Thyroid gland (tissue), 4 donors: ENCODE measurements around the gene BBS7. TPM values are rescaled to one million over a fixed set of nuclear protein-coding genes. Genes with fewer than 3 reads are reported as not detected.

Experiments
- DNase-seq, 2 donors: peaks; one replicate each; pipeline ENCODE4 v3.0.0-alpha.2; 2019
- H3K27ac ChIP-seq, 3 donors: fragments of 200-600 bp; sonication (generic); 1 replicate in 2 of 3; 2 replicates in 1 of 3; pipeline ENCODE4 v1.5.1; 2016 to 2019; ENCODE audit warnings: mild to moderate bottlenecking in 1 of 3, moderate library complexity in 1 of 3
- H3K27me3 ChIP-seq: fragments of 200-600 bp; sonication (generic); one replicate; pipeline ENCODE4 v1.5.1; 2019
- H3K36me3 ChIP-seq, 2 donors: fragments of 200-600 bp; sonication (generic); one replicate each; pipeline ENCODE4 v1.5.1; 2016 to 2019
- H3K4me1 ChIP-seq, 2 donors: fragments of 200-600 bp; sonication (generic); one replicate each; pipeline ENCODE4 v1.5.1; 2017 to 2019
- H3K4me3 ChIP-seq, 3 donors: fragments of 200-600 bp; sonication (generic); replicated peaks in 1 of 3; 1 replicate in 2 of 3; 2 replicates in 1 of 3; pipeline ENCODE4 v1.5.1; 2016; ENCODE audit warnings: mild to moderate bottlenecking in 1 of 3
- H3K9me3 ChIP-seq: fragments of 200-600 bp; sonication (generic); one replicate; pipeline ENCODE4 v1.5.1; 2017
- CTCF ChIP-seq, 6 experiments: fragments of 200-600 bp in 3 of 6; fragments of 450-650 bp in 3 of 6; sonication (generic) in 3 of 6; IDR thresholded peaks; one replicate each; pipeline ENCODE4 v1.5.1; 2016 to 2019; ENCODE audit warnings: antibody characterized with exemption in 6 of 6, mild to moderate bottlenecking in 2 of 6, inconsistent platforms in 1 of 6, moderate library complexity in 1 of 6
- POLR2A ChIP-seq, 2 donors: fragments of 450-650 bp; IDR thresholded peaks; one replicate each; pipeline ENCODE4 v1.6.1; 2017; ENCODE audit warnings: antibody characterized with exemption in 2 of 2, mild to moderate bottlenecking in 2 of 2, moderate library complexity in 1 of 2
- WGBS, 2 donors: methylation state at CpG; one replicate each; pipeline ENCODE4 v1.1.5; 2017; 5-methylcytosine and 5-hydroxymethylcytosine counted together
- intact Hi-C: fragments of 100-400 bp; cut with DNase I; formaldehyde crosslinking; loops from one replicate; pipeline ENCODE4 v1.15.1; 2023
- total RNA-seq, 4 donors: library from RNA; depleted of rRNA; stranded (reverse); fragments of >200 nt; gene quantifications; one replicate each; pipeline ENCODE4 v1.2.3, GENCODE V29; 2016

BBS7 gene
- total RNA-seq, 4 donors from 2014 or later = 15.0 to 34.1 (median 24.5) TPM

GRCh38 chr4:121898150-121898549 lies 27.9 kb upstream of the BBS7 start:
- WGBS, 2 donors = 56 to 57% methylated on average over 6 of the region's 6 CpGs
- H3K9me3 ChIP-seq = no peaks in the 10 kb centered on the region

GRCh38 chr4:121888134-121888533 lies 17.9 kb upstream of the BBS7 start:
- H3K27me3 ChIP-seq = no peaks in the 10 kb centered on the region
- no peak for DNase-seq
- 92 to 100% methylated on average over 1 of the region's 1 CpG for WGBS, 2 donors
- H3K36me3 ChIP-seq = no peaks in the 10 kb centered on the region
- intact Hi-C loops = no loop called here
- H3K27ac ChIP-seq = no peak overlapping the region
- TF ChIP-seq POLR2A (IDR thresholded peaks at IDR 0.05) (no peak), CTCF (IDR thresholded peaks at IDR 0.05) (no peak)
- no peaks in the 10 kb centered on the region for H3K4me1 ChIP-seq
- no peaks in the 10 kb centered on the region for H3K9me3 ChIP-seq
- no peak overlapping the region for H3K4me3 ChIP-seq

More at GRCh38 chr4:121898150-121898549, 27.9 kb upstream of the BBS7 start:
- intact Hi-C loops = no loop called here
- Histone ChIP-seq H3K27me3 (no peaks in the 10 kb centered on the region), H3K4me1 (no peaks in the 10 kb centered on the region), H3K36me3 (no peaks in the 10 kb centered on the region), H3K27ac (no peak overlapping the region), H3K4me3 (no peak overlapping the region)
- TF ChIP-seq POLR2A (IDR thresholded peaks at IDR 0.05) (no peak), CTCF (IDR thresholded peaks at IDR 0.05) (no peak)
- no peak for DNase-seq

GRCh38 chr4:121885115-121885514 lies 14.8 kb upstream of the BBS7 start:
- Histone ChIP-seq H3K9me3 (no peaks in the 10 kb centered on the region), H3K27ac (no peak overlapping the region), H3K4me1 (no peaks in the 10 kb centered on the region), H3K36me3 (no peaks in the 10 kb centered on the region), H3K27me3 (no peaks in the 10 kb centered on the region), H3K4me3 (no peak overlapping the region)
- no peak for DNase-seq
- intact Hi-C loops = no loop called here
- TF ChIP-seq POLR2A (IDR thresholded peaks at IDR 0.05) (no peak), CTCF (IDR thresholded peaks at IDR 0.05) (no peak)
- 96 to 98% methylated on average over 2 of the region's 2 CpGs for WGBS, 2 donors

- 72 to 85% methylated on average over 3 of the region's 3 CpGs for WGBS, 2 donors
- TF ChIP-seq CTCF (IDR thresholded peaks at IDR 0.05) (no peak), POLR2A (IDR thresholded peaks at IDR 0.05) (no peak)
- H3K27me3 ChIP-seq = no peaks in the 10 kb centered on the region
- no peak overlapping the region for H3K27ac ChIP-seq
- H3K9me3 ChIP-seq = no peaks in the 10 kb centered on the region
- no peaks in the 10 kb centered on the region for H3K36me3 ChIP-seq
- intact Hi-C loops = no loop called here
- no peaks in the 10 kb centered on the region for H3K4me1 ChIP-seq
- DNase-seq = no peak
- H3K4me3 ChIP-seq = no peak overlapping the region
These were observed 10.9 kb upstream of the BBS7 start for GRCh38 chr4:121881158-121881557.

- DNase-seq = no peak
- TF ChIP-seq CTCF (IDR thresholded peaks at IDR 0.05) (no peak), POLR2A (IDR thresholded peaks at IDR 0.05) (no peak)
- Histone ChIP-seq H3K27ac (no peak overlapping the region), H3K27me3 (no peaks in the 10 kb centered on the region), H3K4me1 (no peaks in the 10 kb centered on the region), H3K9me3 (no peaks in the 10 kb centered on the region), H3K36me3 (no peaks in the 10 kb centered on the region), H3K4me3 (no peak overlapping the region)
- intact Hi-C loops = no loop called here
These were observed 8.9 kb upstream of the BBS7 start for GRCh38 chr4:121879135-121879534.
